T47D (cell line): Measurements from ENCODE around the gene SH3BGRL3.
"Not testable (repeated sequence)": the region's sequence is repeated elsewhere in the genome, so short reads cannot be mapped to it uniquely, and the experiment has no call there.

ENCODE experiments used
- DNase-seq, 2 experiments: peaks; one replicate each; pipeline versions ENCODE4 v3.0.0 to v3.0.0-alpha.2; 2011 to 2012; ENCODE audit warnings: low read depth in 1 of 2, low spot score in 1 of 2
- JUND ChIP-seq: IDR thresholded peaks from 2 replicates; pipeline ENCODE4 v1.6.1; 2012; ENCODE audit warnings: low read depth
- in situ Hi-C: cut with HindIII; loops from 2 replicates; pipeline ENCODE4 v1.10.0; 2016; ENCODE audit warnings: low sequenced_read_pairs, low pct_unique_long_range_greater_than_20kb

The SH3BGRL3 gene

DNA sequence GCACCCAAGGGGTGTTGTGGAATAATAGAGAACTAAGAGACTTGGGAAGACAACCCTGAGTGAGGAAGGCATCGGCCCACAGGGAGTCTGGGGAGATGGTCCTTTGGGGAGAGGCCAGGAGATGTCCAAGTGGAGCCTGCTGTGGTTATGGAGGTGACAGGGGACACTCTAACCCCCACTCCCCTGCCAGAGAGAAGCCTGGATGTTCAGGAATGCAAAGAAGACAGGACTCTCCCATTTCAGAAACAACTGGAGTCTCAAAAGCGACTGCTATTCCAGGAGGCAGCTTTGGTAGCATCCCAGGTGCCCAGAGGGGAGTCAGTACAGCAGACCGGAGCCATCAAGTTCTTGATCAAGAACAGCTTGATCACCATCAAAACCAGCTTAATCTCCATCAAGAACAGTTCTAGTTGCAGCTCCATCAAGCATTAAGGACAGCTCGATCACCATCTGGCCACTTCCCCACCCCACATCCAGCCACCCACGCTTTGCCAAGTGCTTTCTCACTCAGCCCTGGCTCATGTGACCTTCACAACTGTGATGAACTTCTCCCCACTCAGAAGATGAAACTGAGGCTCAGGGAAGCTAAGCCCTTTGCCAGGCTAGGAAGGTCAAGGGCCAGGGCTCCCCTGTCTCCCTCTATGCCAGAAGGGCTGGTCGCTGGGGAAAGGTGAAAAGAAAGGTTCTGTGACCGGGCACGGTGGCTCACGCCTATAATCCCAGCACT, 38.6 kb downstream of the SH3BGRL3 start:
- no peak for DNase-seq
- TF ChIP-seq JUND = no peak
- in situ Hi-C loops = no loop called here

DNA sequence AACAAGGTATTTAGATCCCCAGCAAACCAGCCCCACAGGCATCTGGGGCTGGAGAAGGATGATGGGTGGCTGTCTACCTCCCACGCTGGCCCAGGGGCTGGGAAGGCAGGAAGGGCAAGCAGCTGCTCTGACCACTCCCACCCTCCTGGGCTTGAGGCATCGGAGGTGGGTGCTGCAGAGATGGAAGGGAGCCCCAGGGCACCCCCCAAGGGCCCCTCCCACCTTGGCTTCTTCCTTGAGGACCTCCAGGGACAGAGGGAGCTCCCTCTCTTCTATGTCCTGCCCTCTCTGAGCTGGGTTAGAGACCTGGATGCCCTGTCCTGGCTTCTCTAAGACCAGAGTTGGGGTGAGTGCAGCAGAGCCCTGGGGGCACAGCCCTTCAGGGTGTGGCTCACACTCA, 41.0 kb downstream of the SH3BGRL3 start:
- no peak for TF ChIP-seq JUND
- in situ Hi-C loops = no loop called here
- no peak for DNase-seq

DNA sequence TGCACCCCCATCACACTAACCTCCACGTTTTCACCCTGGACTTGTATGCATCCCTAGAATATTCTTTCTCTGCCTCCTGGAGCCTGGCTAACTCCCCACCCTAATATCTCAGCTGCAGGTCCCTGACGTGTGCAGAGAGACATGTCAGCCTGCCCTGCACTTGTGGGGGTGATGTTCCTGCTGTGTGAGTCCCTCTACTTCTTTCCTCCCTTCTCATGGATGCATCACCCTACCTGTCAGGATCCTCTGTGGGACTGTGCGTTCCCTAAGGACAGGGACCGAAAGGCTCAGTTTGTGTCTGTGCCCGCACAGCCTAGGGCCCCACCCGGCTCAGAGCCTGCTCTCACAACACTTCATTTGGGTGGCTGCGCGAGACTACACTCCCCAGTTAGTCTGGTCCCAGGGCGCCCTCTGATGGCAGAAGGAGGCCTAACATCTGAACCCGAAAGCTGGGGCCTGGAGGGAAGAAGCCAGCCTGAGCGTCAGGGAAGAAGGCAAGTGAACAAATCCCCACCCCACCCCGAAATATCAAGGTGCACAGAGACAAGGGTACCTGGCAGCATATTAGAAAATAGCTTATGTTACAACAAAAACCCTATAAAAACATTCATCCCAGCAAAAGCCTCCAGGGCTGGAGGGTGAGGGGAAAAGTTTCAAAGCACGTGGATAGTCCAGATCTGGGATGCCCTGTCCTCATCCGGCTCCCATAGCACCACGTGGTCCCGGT, 41.6 kb downstream of the SH3BGRL3 start:
- peak; percentile 56 to 83 for DNase-seq
- in situ Hi-C loops = no loop called here
- TF ChIP-seq JUND = no peak

GRCh38 chr1:26322042-26322331, 42.1 kb downstream of the SH3BGRL3 start:
- TF ChIP-seq JUND = no peak
- no peak for DNase-seq
- in situ Hi-C loops = no loop called here

- no peak for TF ChIP-seq JUND
- DNase-seq = no peak
- in situ Hi-C loops = no loop called here
Observed at GRCh38 chr1:26323382-26323781, 43.5 kb downstream of the SH3BGRL3 start.

GRCh38 chr1:26324550-26324949, 44.7 kb downstream of the SH3BGRL3 start:
- in situ Hi-C loops = no loop called here
- DNase-seq = no peak
- no peak for TF ChIP-seq JUND

DNA sequence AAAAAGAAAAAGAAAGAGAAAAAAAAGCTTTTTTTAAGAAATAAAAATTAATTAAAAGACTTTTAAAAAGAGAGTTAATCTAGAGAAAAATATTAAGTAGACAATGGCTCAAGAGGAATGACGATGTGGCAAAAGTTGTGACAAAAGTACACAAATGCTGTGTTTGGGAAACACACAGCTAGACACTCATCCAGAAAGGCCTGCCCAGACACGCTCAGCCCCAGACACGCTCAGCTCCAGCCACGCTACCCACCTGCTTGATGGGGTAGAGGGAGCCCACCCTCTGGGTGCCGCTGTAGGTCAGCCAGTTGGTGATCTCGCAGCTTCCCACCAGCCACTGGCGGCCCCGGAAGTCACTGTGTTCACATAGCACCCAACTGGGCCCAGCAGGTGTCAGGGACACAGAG, 48.1 kb downstream of the SH3BGRL3 start:
- TF ChIP-seq JUND = no peak
- DNase-seq = no peak
- in situ Hi-C loops = no loop called here

DNA sequence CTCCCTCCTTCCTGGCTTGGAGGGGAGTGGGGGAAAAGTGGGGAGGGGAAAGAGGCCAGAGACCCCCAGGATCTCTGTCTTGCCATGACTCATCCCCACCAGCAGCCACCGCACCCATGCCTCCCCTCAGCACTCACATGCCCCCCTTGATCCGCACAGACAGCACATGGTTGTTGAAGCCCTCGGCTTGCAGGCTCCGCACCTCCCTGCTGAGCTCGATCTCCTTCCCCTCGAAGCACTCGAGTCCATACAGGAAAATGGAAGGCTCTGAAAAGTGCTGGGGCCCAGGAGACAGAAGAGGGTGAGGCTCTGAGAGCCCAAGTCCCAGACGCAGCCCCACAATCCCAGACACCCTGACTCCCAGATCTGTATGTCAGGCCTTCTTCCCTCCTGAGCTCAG, 48.7 kb downstream of the SH3BGRL3 start:
- no peak for TF ChIP-seq JUND
- in situ Hi-C loops = no loop called here
- no peak for DNase-seq

DNA sequence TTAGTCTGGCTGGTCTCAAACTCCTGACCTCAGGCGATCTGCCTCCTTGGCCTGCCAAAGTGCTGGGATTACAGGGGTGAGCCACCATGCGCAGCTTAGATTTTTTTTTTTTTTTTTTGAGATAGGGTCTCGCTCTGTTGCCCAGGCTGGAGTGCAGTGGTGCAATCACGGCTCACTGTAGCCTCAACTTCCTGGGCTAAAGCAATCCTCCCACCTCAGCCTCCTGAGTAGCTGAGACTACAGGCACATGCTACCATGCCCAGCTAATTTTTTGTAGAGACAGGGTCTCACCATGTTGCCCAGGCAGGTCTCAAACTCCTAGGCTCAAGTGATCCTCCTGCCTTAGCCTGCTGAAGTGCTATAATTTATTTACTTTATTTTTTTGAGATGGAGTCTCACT, 49.5 kb downstream of the SH3BGRL3 start:
- in situ Hi-C loops, DNase-seq: not testable (repeated sequence)

DNA sequence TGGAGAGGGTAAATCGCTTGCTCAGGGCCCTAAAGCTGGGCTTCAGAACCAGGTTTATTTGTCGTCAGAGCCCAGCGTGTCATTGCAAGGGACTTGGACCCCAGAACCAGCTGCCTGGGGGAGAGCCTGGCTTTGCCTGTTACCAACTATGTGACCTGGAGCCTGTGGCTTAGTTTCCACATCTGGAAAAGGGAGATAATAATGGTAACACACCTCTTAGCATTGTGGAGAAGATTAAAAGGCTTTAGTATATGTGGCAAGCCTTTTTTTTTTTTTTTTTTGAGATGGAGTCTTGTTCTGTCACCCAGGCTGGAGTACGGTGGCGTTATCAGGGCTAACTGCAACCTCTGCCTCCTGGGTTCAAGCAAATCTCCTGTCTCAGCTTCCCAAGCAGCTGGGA, 50.4 kb downstream of the SH3BGRL3 start:
- in situ Hi-C loops = no loop called here
- no peak for DNase-seq
- TF ChIP-seq JUND = no peak
